Measurements from ENCODE around the gene RPS6KB2.

Gene RPS6KB2

GRCh38 chr11:67391304-67392182 lies 36.8 kb upstream of the RPS6KB2 start, which contains the start of gene RAD9A:
RAD9A (plus strand) TSS chr11:67391986; CDS start chr11:67392045, 59 bp downstream.
- H3K36me3 ChIP-seq (ENCODE audit: insufficient read depth, low read length): no peaks in the 10 kb centered on the region
- peak within 1 kb of the TSS; percentile 70 for H3K9ac ChIP-seq (ENCODE audit: low read length)
- peak within 1 kb of the TSS; percentile 89 for H3K27ac ChIP-seq (ENCODE audit: low read depth, low read length)
- peaks cover 13% of the 10 kb centered on the region for H3K4me1 ChIP-seq (ENCODE audit: insufficient read depth, low read length)
- H3K27me3 ChIP-seq (ENCODE audit: control insufficient read depth in 1 of 2, insufficient read depth in 2 of 2, low read length in 2 of 2): no peaks in the 10 kb centered on the region
- peak within 1 kb of the TSS; percentile 92 to 98 for H3K4me3 ChIP-seq (ENCODE audit: low read depth in 1 of 2, low read length in 2 of 2)
- no peaks in the 10 kb centered on the region for H3K9me3 ChIP-seq (ENCODE audit: low read length)

GRCh38 chr11:67392183-67392715 lies 36.0 kb upstream of the RPS6KB2 start:
- peaks cover 13% of the 10 kb centered on the region for H3K4me1 ChIP-seq (ENCODE audit: insufficient read depth, low read length)
- peak overlapping the region; percentile 89 for H3K27ac ChIP-seq (ENCODE audit: low read depth, low read length)
- H3K9me3 ChIP-seq (ENCODE audit: low read length): no peaks in the 10 kb centered on the region
- no peaks in the 10 kb centered on the region for H3K27me3 ChIP-seq (ENCODE audit: control insufficient read depth in 1 of 2, insufficient read depth in 2 of 2, low read length in 2 of 2)
- peak overlapping the region; percentile 57 for H3K9ac ChIP-seq (ENCODE audit: low read length)
- no peaks in the 10 kb centered on the region for H3K36me3 ChIP-seq (ENCODE audit: insufficient read depth, low read length)
- H3K4me3 ChIP-seq (ENCODE audit: low read depth in 1 of 2, low read length in 2 of 2): peak overlapping the region; percentile 77 to 98

- H3K27me3 ChIP-seq (ENCODE audit: control insufficient read depth in 1 of 2, insufficient read depth in 2 of 2, low read length in 2 of 2): no peaks in the 10 kb centered on the region
- H3K4me1 ChIP-seq (ENCODE audit: insufficient read depth, low read length): peaks cover 13% of the 10 kb centered on the region
- H3K4me3 ChIP-seq (ENCODE audit: low read depth in 1 of 2, low read length in 2 of 2): no peak overlapping the region
- H3K9me3 ChIP-seq (ENCODE audit: low read length): no peaks in the 10 kb centered on the region
- no peak overlapping the region for H3K9ac ChIP-seq (ENCODE audit: low read length)
- peaks cover 12% of the 10 kb centered on the region for H3K36me3 ChIP-seq (ENCODE audit: insufficient read depth, low read length)
- no peak overlapping the region for H3K27ac ChIP-seq (ENCODE audit: low read depth, low read length)
Measured at GRCh38 chr11:67393437-67393836, 34.9 kb upstream of the RPS6KB2 start.

- H3K27me3 ChIP-seq (ENCODE audit: control insufficient read depth in 1 of 2, insufficient read depth in 2 of 2, low read length in 2 of 2): no peaks in the 10 kb centered on the region
- H3K4me1 ChIP-seq (ENCODE audit: insufficient read depth, low read length): peaks cover 14% of the 10 kb centered on the region
- H3K9me3 ChIP-seq (ENCODE audit: low read length): no peaks in the 10 kb centered on the region
- no peak overlapping the region for H3K27ac ChIP-seq (ENCODE audit: low read depth, low read length)
- no peak overlapping the region for H3K9ac ChIP-seq (ENCODE audit: low read length)
- H3K4me3 ChIP-seq (ENCODE audit: low read depth in 1 of 2, low read length in 2 of 2): no peak overlapping the region
- peaks cover 17% of the 10 kb centered on the region for H3K36me3 ChIP-seq (ENCODE audit: insufficient read depth, low read length)
Measured at GRCh38 chr11:67393990-67394389, 34.3 kb upstream of the RPS6KB2 start.

GRCh38 chr11:67395555-67396258 lies 32.6 kb upstream of the RPS6KB2 start:
- H3K27ac ChIP-seq (ENCODE audit: low read depth, low read length): no peak overlapping the region
- peaks cover 22% of the 10 kb centered on the region for H3K36me3 ChIP-seq (ENCODE audit: insufficient read depth, low read length)
- H3K27me3 ChIP-seq (ENCODE audit: control insufficient read depth in 1 of 2, insufficient read depth in 2 of 2, low read length in 2 of 2): no peaks in the 10 kb centered on the region
- no peak overlapping the region for H3K4me3 ChIP-seq (ENCODE audit: low read depth in 1 of 2, low read length in 2 of 2)
- H3K4me1 ChIP-seq (ENCODE audit: insufficient read depth, low read length): peaks cover 28% of the 10 kb centered on the region
- H3K9me3 ChIP-seq (ENCODE audit: low read length): no peaks in the 10 kb centered on the region
- no peak overlapping the region for H3K9ac ChIP-seq (ENCODE audit: low read length)

GRCh38 chr11:67396259-67396581 lies 32.1 kb upstream of the RPS6KB2 start:
- Histone ChIP-seq H3K27me3 (ENCODE audit: control insufficient read depth in 1 of 2, insufficient read depth in 2 of 2, low read length in 2 of 2) (no peaks in the 10 kb centered on the region), H3K27ac (ENCODE audit: low read depth, low read length) (no peak overlapping the region), H3K9ac (ENCODE audit: low read length) (no peak overlapping the region), H3K4me3 (ENCODE audit: low read depth in 1 of 2, low read length in 2 of 2) (no peak overlapping the region), H3K4me1 (ENCODE audit: insufficient read depth, low read length) (peaks cover 25% of the 10 kb centered on the region), H3K36me3 (ENCODE audit: insufficient read depth, low read length) (peaks cover 22% of the 10 kb centered on the region), H3K9me3 (ENCODE audit: low read length) (no peaks in the 10 kb centered on the region)

- H3K4me3 ChIP-seq (ENCODE audit: low read depth in 1 of 2, low read length in 2 of 2): no peak overlapping the region
- H3K4me1 ChIP-seq (ENCODE audit: insufficient read depth, low read length): peaks cover 23% of the 10 kb centered on the region
- no peaks in the 10 kb centered on the region for H3K9me3 ChIP-seq (ENCODE audit: low read length)
- H3K27me3 ChIP-seq (ENCODE audit: control insufficient read depth in 1 of 2, insufficient read depth in 2 of 2, low read length in 2 of 2): no peaks in the 10 kb centered on the region
- H3K9ac ChIP-seq (ENCODE audit: low read length): no peak overlapping the region
- H3K36me3 ChIP-seq (ENCODE audit: insufficient read depth, low read length): peaks cover 22% of the 10 kb centered on the region
- no peak overlapping the region for H3K27ac ChIP-seq (ENCODE audit: low read depth, low read length)
Measured at GRCh38 chr11:67396587-67397389, 31.5 kb upstream of the RPS6KB2 start.

GRCh38 chr11:67397536-67397935 lies 30.8 kb upstream of the RPS6KB2 start:
- H3K9ac ChIP-seq (ENCODE audit: low read length): no peak overlapping the region
- H3K27me3 ChIP-seq (ENCODE audit: control insufficient read depth in 1 of 2, insufficient read depth in 2 of 2, low read length in 2 of 2): no peaks in the 10 kb centered on the region
- peaks cover 22% of the 10 kb centered on the region for H3K36me3 ChIP-seq (ENCODE audit: insufficient read depth, low read length)
- no peaks in the 10 kb centered on the region for H3K9me3 ChIP-seq (ENCODE audit: low read length)
- no peak overlapping the region for H3K4me3 ChIP-seq (ENCODE audit: low read depth in 1 of 2, low read length in 2 of 2)
- peaks cover 26% of the 10 kb centered on the region for H3K4me1 ChIP-seq (ENCODE audit: insufficient read depth, low read length)
- H3K27ac ChIP-seq (ENCODE audit: low read depth, low read length): no peak overlapping the region

GRCh38 chr11:67397986-67398660 lies 30.2 kb upstream of the RPS6KB2 start:
- no peaks in the 10 kb centered on the region for H3K27me3 ChIP-seq (ENCODE audit: control insufficient read depth in 1 of 2, insufficient read depth in 2 of 2, low read length in 2 of 2)
- H3K27ac ChIP-seq (ENCODE audit: low read depth, low read length): no peak overlapping the region
- H3K9ac ChIP-seq (ENCODE audit: low read length): no peak overlapping the region
- no peak overlapping the region for H3K4me3 ChIP-seq (ENCODE audit: low read depth in 1 of 2, low read length in 2 of 2)
- H3K36me3 ChIP-seq (ENCODE audit: insufficient read depth, low read length): peaks cover 22% of the 10 kb centered on the region
- H3K9me3 ChIP-seq (ENCODE audit: low read length): no peaks in the 10 kb centered on the region
- H3K4me1 ChIP-seq (ENCODE audit: insufficient read depth, low read length): peaks cover 23% of the 10 kb centered on the region

GRCh38 chr11:67398661-67399563 lies 29.4 kb upstream of the RPS6KB2 start:
- no peak overlapping the region for H3K27ac ChIP-seq (ENCODE audit: low read depth, low read length)
- H3K36me3 ChIP-seq (ENCODE audit: insufficient read depth, low read length): peaks cover 22% of the 10 kb centered on the region
- H3K9ac ChIP-seq (ENCODE audit: low read length): no peak overlapping the region
- H3K4me3 ChIP-seq (ENCODE audit: low read depth in 1 of 2, low read length in 2 of 2): no peak overlapping the region
- H3K4me1 ChIP-seq (ENCODE audit: insufficient read depth, low read length): peaks cover 23% of the 10 kb centered on the region
- peaks cover 0 to 2% of the 10 kb centered on the region in 2 donors for H3K27me3 ChIP-seq (ENCODE audit: control insufficient read depth in 1 of 2, insufficient read depth in 2 of 2, low read length in 2 of 2)
- no peaks in the 10 kb centered on the region for H3K9me3 ChIP-seq (ENCODE audit: low read length)
